ENCODE results near the gene ZNF521. TPM values are rescaled to one million over a fixed set of nuclear protein-coding genes. Genes with fewer than 3 reads are reported as not detected.

Gene ZNF521
- total and polyA plus RNA-seq, 10 of the 15 experiments (the other 5 are each of a cell fraction or from before 2014, with no cell fraction given): 0.02 to 0.05 (median 0.04) TPM; not detected in 6

GRCh38 chr18:25042641-25043051 lies 309.3 kb downstream of the ZNF521 start:
- intact Hi-C loops (cut with micrococcal nuclease; ENCODE audit: unreplicated experiment): no loop called here
- H3K9ac ChIP-seq (ENCODE audit: control insufficient read depth, insufficient read depth, low read length): no peak overlapping the region
- no peaks in the 10 kb centered on the region for H3K9me3 ChIP-seq (replicated peaks; ENCODE audit: control insufficient read depth, insufficient read depth, low read length)
- no peak overlapping the region for H3K27ac ChIP-seq (ENCODE audit: control insufficient read depth, insufficient read depth)
- no peak overlapping the region for H3K4me3 ChIP-seq
- TF ChIP-seq MTA3 (IDR thresholded peaks at IDR 0.05; ENCODE audit: borderline replicate concordance, low read length) (no peak), ASH2L (IDR thresholded peaks at IDR 0.05; ENCODE audit: borderline replicate concordance, low read depth) (no peak), JUNB (IDR thresholded peaks at IDR 0.05) (no peak), TBL1XR1 (IDR thresholded peaks at IDR 0.05; ENCODE audit: low read depth, low read length) (no peak), MYB (IDR thresholded peaks at IDR 0.05; ENCODE audit: borderline replicate concordance, low read depth, low read length) (no peak), SREBF1 (IDR thresholded peaks at IDR 0.05; ENCODE audit: low read length) (no peak), CREM (IDR thresholded peaks at IDR 0.05; ENCODE audit: low read depth) (no peak), NFYA (IDR thresholded peaks at IDR 0.05; ENCODE audit: borderline replicate concordance, low read depth, low read length) (no peak), IRF5 (IDR thresholded peaks at IDR 0.05; ENCODE audit: borderline replicate concordance) (no peak), FOXM1 (IDR thresholded peaks at IDR 0.05; ENCODE audit: low read depth, low read length) (no peak), ZNF207 (IDR thresholded peaks at IDR 0.05; ENCODE audit: borderline replicate concordance) (no peak), MLLT1 (IDR thresholded peaks at IDR 0.05) (no peak), ZSCAN29 (IDR thresholded peaks at IDR 0.05) (no peak), CHD4 (IDR thresholded peaks at IDR 0.05) (no peak), SIN3A (IDR thresholded peaks at IDR 0.05; ENCODE audit: low read depth, low read length) (no peak), ZBED1 (IDR thresholded peaks at IDR 0.05; ENCODE audit: borderline replicate concordance) (no peak), NR2F1 (conservative IDR thresholded peaks at IDR 0.05) (no peak), CREB1 (IDR thresholded peaks at IDR 0.05; ENCODE audit: low read depth) (no peak)
- no peak overlapping the region for H3K4me2 ChIP-seq (ENCODE audit: control insufficient read depth, insufficient read depth)
- SMC1A ChIA-PET (ENCODE audit: uncharacterized antibody, unreplicated experiment): interaction anchor here (0.7 kb wide), 2 partner anchors 18 to 55 kb away, joined by 3 read pairs; no protein-coding TSS in a partner anchor
- H3K4me1 ChIP-seq (ENCODE audit: control insufficient read depth, insufficient read depth, low read length): no peaks in the 10 kb centered on the region
- CTCF ChIA-PET: no interaction called here
- POLR2A ChIA-PET: no interaction called here
- H2AFZ ChIP-seq (ENCODE audit: control insufficient read depth, low read depth, low read length): no peak overlapping the region
- no TSS peak for BruUV-seq (replicated peaks)
- no peaks in the 10 kb centered on the region for H4K20me1 ChIP-seq (ENCODE audit: control insufficient read depth, insufficient read depth)
- in situ Hi-C loops (cut with MboI): no loop called here
- RAD21 ChIA-PET (ENCODE audit: unreplicated experiment): no interaction called here
- no peak for ATAC-seq
- WGBS (ENCODE audit: insufficient coverage, insufficient replicate concordance, low lambda C conversion rate, missing lambda C conversion rate): 3% methylated on average over 4 of the region's 4 CpGs
- no peaks in the 10 kb centered on the region; a peak in 1 of 4 replicates for H3K27me3 ChIP-seq (replicated peaks in 1 of 2; ENCODE audit: control insufficient read depth in 2 of 2, insufficient read depth in 2 of 2, low read length in 1 of 2)
- no peak for FAIRE-seq
- no peak for DNase-seq (ENCODE audit: low read depth, low spot score)
- no peaks in the 10 kb centered on the region for H3K36me3 ChIP-seq (ENCODE audit: control insufficient read depth in 2 of 2, insufficient read depth in 2 of 2, low read length in 1 of 2)
- no peaks in the 10 kb centered on the region for H3K79me2 ChIP-seq (ENCODE audit: control insufficient read depth, insufficient read depth, low read length)
